ENCODE results near the gene GPR26.

GPR26 gene

GRCh38 chr10:123634221-123634620 is 31.9 kb upstream of the GPR26 start:
- Histone ChIP-seq H3K9me3 (ENCODE audit: control insufficient read depth in 1 of 2, low read length in 2 of 2) (no peaks in the 10 kb centered on the region), H3K27me3 (ENCODE audit: control insufficient read depth in 1 of 2, insufficient read depth in 2 of 2, low read length in 2 of 2) (no peaks in the 10 kb centered on the region), H3K9ac (ENCODE audit: low read depth in 1 of 2, low read length in 2 of 2) (no peak overlapping the region), H3K36me3 (ENCODE audit: control insufficient read depth in 1 of 2, insufficient read depth in 2 of 2, low read length in 2 of 2) (no peaks in the 10 kb centered on the region), H3K27ac (ENCODE audit: low read depth, low read length) (no peak overlapping the region), H3K4me3 (ENCODE audit: low read depth in 1 of 2, low read length in 2 of 2) (no peak overlapping the region), H3K4me1 (ENCODE audit: control insufficient read depth in 1 of 2, insufficient read depth in 2 of 2, low read length in 2 of 2) (no peaks in the 10 kb centered on the region)

- H3K4me1 ChIP-seq (ENCODE audit: control insufficient read depth in 1 of 2, insufficient read depth in 2 of 2, low read length in 2 of 2) = no peaks in the 10 kb centered on the region
These were observed 31.0 kb upstream of the GPR26 start for GRCh38 chr10:123635131-123635530.

DNA sequence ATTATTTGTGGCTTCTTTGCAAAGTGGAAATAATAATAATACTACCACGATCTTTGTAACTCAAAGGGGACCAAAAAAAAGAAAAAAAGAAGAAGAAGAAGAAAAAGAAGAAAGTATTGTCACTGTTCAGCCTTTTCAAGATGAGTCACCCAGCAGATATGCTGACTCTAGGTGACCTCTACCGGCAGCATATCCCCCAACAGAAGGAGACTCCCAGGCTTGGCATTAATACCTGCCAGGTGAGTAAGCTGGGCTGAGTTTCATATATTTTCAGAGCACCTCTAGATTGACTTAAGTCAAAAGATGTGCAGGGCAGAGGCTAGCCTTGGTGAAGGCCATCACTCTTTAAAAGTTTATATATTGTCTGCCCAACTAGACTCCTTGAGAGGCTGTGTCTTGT is 30.4 kb upstream of the GPR26 start:
- Histone ChIP-seq H3K27ac (ENCODE audit: low read depth, low read length) (no peak overlapping the region), H3K4me1 (ENCODE audit: control insufficient read depth in 1 of 2, insufficient read depth in 2 of 2, low read length in 2 of 2) (no peaks in the 10 kb centered on the region), H3K9ac (ENCODE audit: low read depth in 1 of 2, low read length in 2 of 2) (no peak overlapping the region), H3K4me3 (ENCODE audit: low read depth in 1 of 2, low read length in 2 of 2) (no peak overlapping the region), H3K27me3 (ENCODE audit: control insufficient read depth in 1 of 2, insufficient read depth in 2 of 2, low read length in 2 of 2) (no peaks in the 10 kb centered on the region), H3K36me3 (ENCODE audit: control insufficient read depth in 1 of 2, insufficient read depth in 2 of 2, low read length in 2 of 2) (no peaks in the 10 kb centered on the region), H3K9me3 (ENCODE audit: control insufficient read depth in 1 of 2, low read length in 2 of 2) (no peaks in the 10 kb centered on the region)

More at GRCh38 chr10:123635131-123635530, 31.0 kb upstream of the GPR26 start:
- H3K27me3 ChIP-seq (ENCODE audit: control insufficient read depth in 1 of 2, insufficient read depth in 2 of 2, low read length in 2 of 2) = no peaks in the 10 kb centered on the region
- no peaks in the 10 kb centered on the region for H3K36me3 ChIP-seq (ENCODE audit: control insufficient read depth in 1 of 2, insufficient read depth in 2 of 2, low read length in 2 of 2)
- no peaks in the 10 kb centered on the region for H3K9me3 ChIP-seq (ENCODE audit: control insufficient read depth in 1 of 2, low read length in 2 of 2)
- no peak overlapping the region for H3K9ac ChIP-seq (ENCODE audit: low read depth in 1 of 2, low read length in 2 of 2)
- no peak overlapping the region for H3K4me3 ChIP-seq (ENCODE audit: low read depth in 1 of 2, low read length in 2 of 2)
- no peak overlapping the region for H3K27ac ChIP-seq (ENCODE audit: low read depth, low read length)

DNA sequence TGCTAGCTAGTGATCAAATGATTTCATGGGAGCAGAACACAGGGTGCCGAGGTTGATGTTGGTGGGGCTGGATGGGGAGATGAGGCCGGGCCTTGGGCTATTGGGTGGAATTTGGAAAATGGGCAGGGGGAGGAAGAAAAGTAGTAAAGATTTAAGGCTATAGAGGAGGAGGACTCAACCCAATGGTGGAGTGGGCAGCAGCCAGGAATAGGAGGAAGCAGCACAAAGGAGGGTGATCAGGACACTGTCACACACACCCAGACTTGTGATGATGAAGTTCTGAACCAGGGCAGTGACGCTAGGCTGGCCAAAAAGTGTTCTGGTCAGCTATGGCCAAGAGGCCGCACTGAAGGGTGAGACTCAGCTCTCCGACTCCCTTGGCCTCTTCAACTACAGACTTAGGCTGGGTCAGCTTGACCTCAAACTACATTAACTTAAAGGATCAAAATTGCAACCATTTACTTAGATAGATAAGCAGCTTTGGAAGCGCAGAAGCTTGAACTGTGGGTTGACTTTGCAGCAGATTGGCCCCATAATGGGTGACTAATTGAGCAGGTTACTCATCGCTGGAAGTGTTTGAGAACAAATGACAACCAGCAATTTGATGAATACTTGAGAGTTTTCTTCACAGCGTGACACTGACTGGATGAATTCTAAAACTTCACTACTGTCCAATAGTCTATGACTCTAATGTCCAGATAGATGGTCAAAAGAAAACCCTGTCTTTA is 29.4 kb upstream of the GPR26 start:
- Histone ChIP-seq H3K36me3 (ENCODE audit: control insufficient read depth in 1 of 2, insufficient read depth in 2 of 2, low read length in 2 of 2) (no peaks in the 10 kb centered on the region), H3K9me3 (ENCODE audit: control insufficient read depth in 1 of 2, low read length in 2 of 2) (no peaks in the 10 kb centered on the region), H3K4me3 (ENCODE audit: low read depth in 1 of 2, low read length in 2 of 2) (no peak overlapping the region), H3K4me1 (ENCODE audit: control insufficient read depth in 1 of 2, insufficient read depth in 2 of 2, low read length in 2 of 2) (no peaks in the 10 kb centered on the region), H3K9ac (ENCODE audit: low read depth in 1 of 2, low read length in 2 of 2) (no peak overlapping the region), H3K27me3 (ENCODE audit: control insufficient read depth in 1 of 2, insufficient read depth in 2 of 2, low read length in 2 of 2) (no peaks in the 10 kb centered on the region), H3K27ac (ENCODE audit: low read depth, low read length) (no peak overlapping the region)

GRCh38 chr10:123637326-123637880 is 28.8 kb upstream of the GPR26 start:
- no peak overlapping the region for H3K9ac ChIP-seq (ENCODE audit: low read depth in 1 of 2, low read length in 2 of 2)
- no peaks in the 10 kb centered on the region for H3K36me3 ChIP-seq (ENCODE audit: control insufficient read depth in 1 of 2, insufficient read depth in 2 of 2, low read length in 2 of 2)
- H3K27me3 ChIP-seq (ENCODE audit: control insufficient read depth in 1 of 2, insufficient read depth in 2 of 2, low read length in 2 of 2) = no peaks in the 10 kb centered on the region
- no peaks in the 10 kb centered on the region for H3K4me1 ChIP-seq (ENCODE audit: control insufficient read depth in 1 of 2, insufficient read depth in 2 of 2, low read length in 2 of 2)
- no peak overlapping the region for H3K4me3 ChIP-seq (ENCODE audit: low read depth in 1 of 2, low read length in 2 of 2)
- no peak overlapping the region for H3K27ac ChIP-seq (ENCODE audit: low read depth, low read length)
- H3K9me3 ChIP-seq (ENCODE audit: control insufficient read depth in 1 of 2, low read length in 2 of 2) = no peaks in the 10 kb centered on the region

DNA sequence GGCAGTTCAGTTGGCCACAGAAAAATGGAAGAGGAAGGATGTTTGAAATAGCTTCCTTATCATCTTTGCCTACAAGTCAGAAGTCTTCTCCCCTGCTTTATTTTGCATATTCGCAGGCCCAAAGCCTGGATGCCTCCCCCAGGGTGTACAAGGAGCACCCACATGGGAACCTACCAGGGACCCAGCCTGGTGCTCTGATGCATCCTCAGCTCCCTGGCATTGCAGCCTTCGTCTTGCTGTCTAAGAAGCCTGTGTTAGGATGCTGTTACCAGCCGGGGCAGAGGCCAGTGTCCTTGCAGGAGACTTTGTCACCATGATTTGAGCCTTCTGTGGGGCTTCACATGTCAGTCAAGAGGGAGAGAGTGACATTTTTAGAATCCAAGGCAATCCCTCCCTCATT is 27.0 kb upstream of the GPR26 start:
- no peak overlapping the region for H3K27ac ChIP-seq (ENCODE audit: low read depth, low read length)
- no peak overlapping the region for H3K9ac ChIP-seq (ENCODE audit: low read depth in 1 of 2, low read length in 2 of 2)
- no peaks in the 10 kb centered on the region for H3K36me3 ChIP-seq (ENCODE audit: control insufficient read depth in 1 of 2, insufficient read depth in 2 of 2, low read length in 2 of 2)
- no peaks in the 10 kb centered on the region for H3K9me3 ChIP-seq (ENCODE audit: control insufficient read depth in 1 of 2, low read length in 2 of 2)
- H3K27me3 ChIP-seq (ENCODE audit: control insufficient read depth in 1 of 2, insufficient read depth in 2 of 2, low read length in 2 of 2) = no peaks in the 10 kb centered on the region
- H3K4me3 ChIP-seq (ENCODE audit: low read depth in 1 of 2, low read length in 2 of 2) = no peak overlapping the region
- H3K4me1 ChIP-seq (ENCODE audit: control insufficient read depth in 1 of 2, insufficient read depth in 2 of 2, low read length in 2 of 2) = peaks cover 0 to 3% of the 10 kb centered on the region in 2 donors

DNA sequence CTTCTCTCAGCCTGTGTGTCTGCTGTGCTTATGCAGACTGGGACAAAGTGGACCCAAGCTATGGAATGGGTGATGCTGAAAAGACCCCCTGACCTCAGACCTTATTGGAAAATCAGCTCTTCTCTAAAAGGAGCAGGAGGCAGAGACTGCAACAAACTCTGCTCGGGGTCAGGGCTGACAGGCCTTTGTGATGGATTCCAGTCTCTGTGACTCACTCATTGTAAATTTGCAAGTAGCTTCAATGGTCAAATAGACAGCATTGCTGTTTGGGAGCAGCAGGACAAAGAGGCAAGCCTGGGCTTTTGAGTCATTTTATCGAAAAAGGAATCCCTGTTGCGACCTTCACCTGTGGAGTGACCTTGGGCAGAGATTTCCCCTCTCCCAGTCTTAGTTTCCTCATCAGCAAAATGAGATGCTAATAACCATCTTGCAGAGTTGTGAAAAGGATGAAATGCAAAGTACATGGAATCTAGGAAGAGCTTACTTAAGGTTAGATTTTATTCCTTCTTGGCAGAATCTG is 26.1 kb upstream of the GPR26 start:
- no peak overlapping the region for H3K4me3 ChIP-seq (ENCODE audit: low read depth in 1 of 2, low read length in 2 of 2)
- no peak overlapping the region for H3K9ac ChIP-seq (ENCODE audit: low read depth in 1 of 2, low read length in 2 of 2)
- no peaks in the 10 kb centered on the region for H3K9me3 ChIP-seq (ENCODE audit: control insufficient read depth in 1 of 2, low read length in 2 of 2)

DNA sequence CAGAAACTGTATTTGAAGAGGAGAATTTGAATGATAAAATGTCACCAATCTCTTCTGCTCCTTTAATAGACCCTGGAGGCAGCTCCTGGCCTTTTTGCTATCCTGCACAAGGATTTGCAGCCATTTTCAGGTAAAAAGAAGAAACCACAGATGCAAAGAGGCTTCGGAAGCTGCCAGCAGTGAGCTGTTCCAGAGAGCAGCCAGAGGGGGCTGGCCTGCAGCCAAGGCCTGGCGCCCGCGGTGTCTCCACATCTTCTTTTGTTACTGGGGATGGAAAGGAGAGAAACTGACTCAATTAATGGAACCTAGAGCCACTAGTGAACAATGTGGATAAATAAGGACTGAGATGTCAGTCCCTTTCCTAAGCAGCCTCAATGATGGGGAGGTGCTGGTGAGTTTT is 23.9 kb upstream of the GPR26 start:
- Histone ChIP-seq H3K9me3 (ENCODE audit: control insufficient read depth in 1 of 2, low read length in 2 of 2) (no peaks in the 10 kb centered on the region), H3K4me3 (ENCODE audit: low read depth in 1 of 2, low read length in 2 of 2) (no peak overlapping the region), H3K9ac (ENCODE audit: low read depth in 1 of 2, low read length in 2 of 2) (no peak overlapping the region), H3K4me1 (ENCODE audit: control insufficient read depth in 1 of 2, insufficient read depth in 2 of 2, low read length in 2 of 2) (peaks cover 0 to 3% of the 10 kb centered on the region in 2 donors), H3K27ac (ENCODE audit: low read depth, low read length) (no peak overlapping the region), H3K36me3 (ENCODE audit: control insufficient read depth in 1 of 2, insufficient read depth in 2 of 2, low read length in 2 of 2) (no peaks in the 10 kb centered on the region), H3K27me3 (ENCODE audit: control insufficient read depth in 1 of 2, insufficient read depth in 2 of 2, low read length in 2 of 2) (no peaks in the 10 kb centered on the region)

More for the DNA sequence above, 26.1 kb upstream of the GPR26 start:
- Histone ChIP-seq H3K4me1 (ENCODE audit: control insufficient read depth in 1 of 2, insufficient read depth in 2 of 2, low read length in 2 of 2) (peaks cover 0 to 3% of the 10 kb centered on the region in 2 donors), H3K27ac (ENCODE audit: low read depth, low read length) (no peak overlapping the region), H3K27me3 (ENCODE audit: control insufficient read depth in 1 of 2, insufficient read depth in 2 of 2, low read length in 2 of 2) (no peaks in the 10 kb centered on the region), H3K36me3 (ENCODE audit: control insufficient read depth in 1 of 2, insufficient read depth in 2 of 2, low read length in 2 of 2) (no peaks in the 10 kb centered on the region)

- no peak overlapping the region for H3K4me3 ChIP-seq (ENCODE audit: low read depth in 1 of 2, low read length in 2 of 2)
- no peaks in the 10 kb centered on the region for H3K27me3 ChIP-seq (ENCODE audit: control insufficient read depth in 1 of 2, insufficient read depth in 2 of 2, low read length in 2 of 2)
- H3K27ac ChIP-seq (ENCODE audit: low read depth, low read length) = no peak overlapping the region
- H3K36me3 ChIP-seq (ENCODE audit: control insufficient read depth in 1 of 2, insufficient read depth in 2 of 2, low read length in 2 of 2) = no peaks in the 10 kb centered on the region
- H3K9ac ChIP-seq (ENCODE audit: low read depth in 1 of 2, low read length in 2 of 2) = no peak overlapping the region
- no peaks in the 10 kb centered on the region for H3K9me3 ChIP-seq (ENCODE audit: control insufficient read depth in 1 of 2, low read length in 2 of 2)
- H3K4me1 ChIP-seq (ENCODE audit: control insufficient read depth in 1 of 2, insufficient read depth in 2 of 2, low read length in 2 of 2) = peaks cover 0 to 3% of the 10 kb centered on the region in 2 donors
These were observed 23.5 kb upstream of the GPR26 start for GRCh38 chr10:123642697-123643096.

DNA sequence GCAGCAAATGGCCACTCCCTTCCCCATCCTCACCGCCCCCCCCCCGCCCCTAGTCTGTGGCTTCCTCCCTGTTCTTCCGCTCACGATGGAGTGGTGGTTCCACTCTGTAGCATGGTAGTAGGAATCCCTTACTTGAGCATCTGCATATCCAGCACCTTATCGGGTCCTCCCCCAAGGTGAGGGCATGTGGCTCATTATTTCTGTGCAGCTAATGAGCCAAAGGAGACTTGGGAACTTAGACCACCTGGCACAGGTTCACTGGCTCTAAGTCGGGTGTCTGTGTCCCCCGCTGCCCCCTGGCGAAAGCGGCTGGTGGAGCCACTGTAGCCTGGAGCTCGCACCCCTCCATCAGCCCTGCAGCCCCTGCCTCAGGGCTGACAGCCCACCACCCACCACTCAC is 22.8 kb upstream of the GPR26 start:
- no peaks in the 10 kb centered on the region for H3K36me3 ChIP-seq (ENCODE audit: control insufficient read depth in 1 of 2, insufficient read depth in 2 of 2, low read length in 2 of 2)

More for the DNA sequence above, 22.8 kb upstream of the GPR26 start:
- peaks cover 0 to 3% of the 10 kb centered on the region in 2 donors for H3K4me1 ChIP-seq (ENCODE audit: control insufficient read depth in 1 of 2, insufficient read depth in 2 of 2, low read length in 2 of 2)
- H3K9ac ChIP-seq (ENCODE audit: low read depth in 1 of 2, low read length in 2 of 2) = no peak overlapping the region
- H3K4me3 ChIP-seq (ENCODE audit: low read depth in 1 of 2, low read length in 2 of 2) = no peak overlapping the region
- H3K9me3 ChIP-seq (ENCODE audit: control insufficient read depth in 1 of 2, low read length in 2 of 2) = no peaks in the 10 kb centered on the region
- H3K27ac ChIP-seq (ENCODE audit: low read depth, low read length) = no peak overlapping the region
- H3K27me3 ChIP-seq (ENCODE audit: control insufficient read depth in 1 of 2, insufficient read depth in 2 of 2, low read length in 2 of 2) = no peaks in the 10 kb centered on the region
